Choroid plexus epithelial cell (primary cell): ENCODE results near the gene TMEM198.

Experiments used
- DNase-seq: peaks from one replicate; pipeline ENCODE4 v3.0.0-alpha.2; 2010; ENCODE audit warnings: low read depth
- H3K4me3 ChIP-seq: 2 replicates; pipeline ENCODE4 v1.5.1; 2011; ENCODE audit warnings: low read depth, mild to moderate bottlenecking, control low read depth, low read length, moderate library complexity
- CTCF ChIP-seq: conservative IDR thresholded peaks from 2 replicates; pipeline ENCODE4 v1.5.1; 2011; ENCODE audit warnings: low read depth, mild to moderate bottlenecking, control low read depth, inconsistent platforms, low read length, moderate library complexity

The TMEM198 gene

DNA sequence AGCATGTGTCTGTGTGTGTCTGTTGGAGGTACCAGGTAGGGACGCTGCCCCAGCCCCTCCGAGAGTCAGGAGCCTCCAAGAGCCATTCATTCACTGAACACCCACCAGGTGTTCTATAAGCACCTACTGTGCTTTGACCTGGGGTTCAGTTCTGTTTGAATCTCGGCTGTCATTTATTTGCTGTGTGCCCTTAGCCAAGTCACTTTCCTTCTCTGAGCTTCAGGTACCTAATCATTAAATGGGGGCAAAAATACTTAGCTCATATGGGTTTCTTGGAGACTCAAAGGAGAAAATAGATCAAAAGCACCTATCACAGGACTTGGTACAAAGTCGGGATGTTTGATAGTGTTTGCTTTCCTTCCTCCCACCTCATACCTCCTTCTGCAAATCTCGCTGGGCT, 16.4 kb upstream of the TMEM198 start:
- DNase-seq: no peak
- TF ChIP-seq CTCF: no peak
- no peak overlapping the region for H3K4me3 ChIP-seq

GRCh38 chr2:219530048-219530963, 13.5 kb upstream of the TMEM198 start:
- peak; percentile 88 for DNase-seq
- no peak overlapping the region for H3K4me3 ChIP-seq
- TF ChIP-seq CTCF: peak; percentile 96

DNA sequence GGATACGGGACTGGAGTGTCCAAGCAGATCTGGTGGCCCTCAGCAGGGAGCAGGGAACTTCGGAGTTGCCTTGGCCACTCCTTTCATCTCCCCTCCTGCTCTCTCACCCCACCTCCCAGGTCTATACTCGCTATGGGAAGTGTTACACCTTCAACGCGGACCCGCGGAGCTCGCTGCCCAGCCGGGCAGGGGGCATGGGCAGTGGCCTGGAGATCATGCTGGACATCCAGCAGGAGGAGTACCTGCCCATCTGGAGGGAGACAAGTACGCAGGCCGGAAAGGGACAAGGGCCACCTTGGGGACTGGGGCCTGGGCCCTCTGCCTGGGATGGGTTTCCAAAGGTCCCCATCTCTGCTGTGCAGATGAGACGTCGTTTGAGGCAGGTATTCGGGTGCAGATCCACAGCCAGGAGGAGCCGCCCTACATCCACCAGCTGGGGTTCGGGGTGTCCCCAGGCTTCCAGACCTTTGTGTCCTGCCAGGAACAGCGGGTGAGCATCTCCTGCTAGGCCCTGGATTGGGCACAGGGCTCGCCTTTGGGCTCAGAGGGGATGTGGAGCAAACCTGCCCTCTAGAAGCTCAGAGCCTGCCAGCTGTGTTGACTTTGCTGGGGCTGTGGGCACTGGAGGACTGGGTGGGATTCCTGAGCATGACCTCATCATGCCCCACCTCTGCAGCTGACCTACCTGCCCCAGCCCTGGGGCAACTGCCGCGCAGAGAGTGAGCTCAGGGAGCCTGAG, 12.0 kb upstream of the TMEM198 start:
- H3K4me3 ChIP-seq: no peak overlapping the region
- no peak for TF ChIP-seq CTCF

GRCh38 chr2:219532378-219532649, 11.5 kb upstream of the TMEM198 start:
- no peak for DNase-seq
- no peak for TF ChIP-seq CTCF
- no peak overlapping the region for H3K4me3 ChIP-seq

More for the DNA sequence above, 12.0 kb upstream of the TMEM198 start:
- no peak for DNase-seq

DNA sequence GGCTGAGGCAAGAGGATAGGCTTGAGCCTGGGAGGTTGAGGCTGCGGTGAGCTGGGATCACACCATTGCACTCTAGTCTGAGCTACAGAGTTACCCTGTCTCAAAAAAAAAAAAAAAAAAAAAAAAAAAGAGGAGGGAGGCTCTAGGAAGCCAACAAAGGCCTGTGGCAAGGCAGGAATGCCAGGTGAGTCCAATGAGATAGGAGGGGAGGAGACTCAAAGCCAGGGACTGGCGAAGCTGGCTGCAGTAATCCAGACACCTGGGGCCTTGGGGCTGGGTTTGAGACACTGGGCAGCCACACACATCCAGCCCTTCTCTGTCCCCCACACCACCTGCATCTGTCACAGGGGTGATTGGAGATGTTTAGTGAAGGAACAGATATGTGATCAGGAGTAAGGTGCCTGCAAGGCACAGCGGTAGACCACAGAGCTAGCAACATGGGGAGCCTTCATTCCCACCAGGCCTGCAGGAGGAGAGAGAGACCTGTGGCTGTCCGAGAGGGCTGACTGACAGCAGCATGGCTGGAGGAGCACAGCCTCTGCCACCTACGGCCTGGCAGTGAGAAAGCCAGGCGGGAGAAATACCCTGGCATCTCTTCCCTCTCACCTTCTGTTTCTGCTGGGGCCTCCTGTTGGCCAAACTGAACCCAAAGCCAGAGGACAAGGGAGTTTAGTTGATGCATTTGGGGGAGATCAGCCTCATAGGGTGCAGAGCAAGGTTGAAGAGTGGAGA, 9.7 kb upstream of the TMEM198 start:
- no peak overlapping the region for H3K4me3 ChIP-seq
- TF ChIP-seq CTCF: no peak
- DNase-seq: no peak

DNA sequence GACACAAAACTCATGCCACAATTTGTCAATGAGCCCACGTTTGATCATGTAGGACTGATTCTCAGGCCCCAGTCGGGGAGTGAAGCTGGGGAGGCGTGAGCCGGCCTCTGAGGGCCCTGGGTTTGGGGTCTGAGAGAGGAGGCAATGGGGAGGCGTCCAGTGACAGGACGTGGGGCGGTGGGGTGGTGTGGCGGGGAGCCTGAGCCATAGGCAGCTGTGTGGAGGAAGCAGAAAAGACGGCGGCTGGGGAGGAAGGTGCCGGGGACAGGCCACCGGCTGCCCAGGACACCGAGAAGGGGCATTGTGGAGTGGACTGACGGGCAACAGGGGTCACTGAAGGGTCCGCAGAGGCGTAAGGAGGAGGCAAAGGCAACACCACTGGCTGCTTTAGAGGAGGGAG, 7.4 kb upstream of the TMEM198 start:
- no peak for TF ChIP-seq CTCF
- H3K4me3 ChIP-seq: no peak overlapping the region
- no peak for DNase-seq
